DMS53 treated with DMSO at 0.1 percent for 48 hours (cell line): ENCODE measurements around the gene COPE.
"Not testable (repeated sequence)": the region's sequence is repeated elsewhere in the genome, so short reads cannot be mapped to it uniquely, and the experiment has no call there.

Experiments used
- DNase-seq: peaks from one replicate; lab custom pipeline; 2025; ENCODE audit not compliant: unreplicated experiment; lab: John Stamatoyannopoulos, UW

The COPE gene

GRCh38 chr19:18940769-18941627 lies 21.8 kb upstream of the COPE start, which contains the start of gene HOMER3:
Gene HOMER3, minus strand, starts transcription at chr19:18941217. Its CDS starts 2,235 bp downstream, at chr19:18938982.
- DNase-seq = peak; percentile 2

GRCh38 chr19:18939922-18940768 lies 21.0 kb upstream of the COPE start:
- DNase-seq = no peak

GRCh38 chr19:18939163-18939562 lies 20.0 kb upstream of the COPE start:
- no peak for DNase-seq

- DNase-seq = no peak
Observed at GRCh38 chr19:18933297-18933696, 14.1 kb upstream of the COPE start.

GRCh38 chr19:18932216-18932841 lies 13.1 kb upstream of the COPE start:
- no peak for DNase-seq

- DNase-seq = no peak
Observed at GRCh38 chr19:18931316-18932162, 12.4 kb upstream of the COPE start.

- DNase-seq = no peak
Observed at GRCh38 chr19:18929311-18929710, 10.1 kb upstream of the COPE start.

GRCh38 chr19:18928018-18928805 lies 9.0 kb upstream of the COPE start:
- DNase-seq = no peak

- no peak for DNase-seq
Observed at GRCh38 chr19:18924684-18925213, 5.6 kb upstream of the COPE start.

GRCh38 chr19:18922228-18922985 lies 3.2 kb upstream of the COPE start:
- DNase-seq = no peak

- DNase-seq = no peak
Observed at GRCh38 chr19:18921593-18921992, 2.4 kb upstream of the COPE start.

GRCh38 chr19:18920400-18920799 lies 1.2 kb upstream of the COPE start:
- DNase-seq = no peak

- DNase-seq = no peak
Observed at GRCh38 chr19:18919900-18920214, 670 bp upstream of the COPE start.

- not testable (repeated sequence) for DNase-seq
Observed at GRCh38 chr19:18917593-18917992, 1.6 kb downstream of the COPE start.

- DNase-seq = no peak
Observed at GRCh38 chr19:18915639-18916038, 3.5 kb downstream of the COPE start.

GRCh38 chr19:18913466-18913865 lies 5.7 kb downstream of the COPE start:
- DNase-seq = no peak

- DNase-seq = no peak
Observed at GRCh38 chr19:18912933-18913332, 6.3 kb downstream of the COPE start.

GRCh38 chr19:18910801-18911436 lies 8.3 kb downstream of the COPE start:
- no peak for DNase-seq
